ENCODE results near the gene ARHGAP32.

ARHGAP32 gene

GRCh38 chr11:129117595-129118350, 74.4 kb downstream of the ARHGAP32 start:
- in situ Hi-C loops (cut with MboI; ENCODE audit: low sequenced_read_pairs) = loop anchor here (25.0 kb wide), 1 partner anchor 220 kb away; no protein-coding TSS in a partner anchor

DNA sequence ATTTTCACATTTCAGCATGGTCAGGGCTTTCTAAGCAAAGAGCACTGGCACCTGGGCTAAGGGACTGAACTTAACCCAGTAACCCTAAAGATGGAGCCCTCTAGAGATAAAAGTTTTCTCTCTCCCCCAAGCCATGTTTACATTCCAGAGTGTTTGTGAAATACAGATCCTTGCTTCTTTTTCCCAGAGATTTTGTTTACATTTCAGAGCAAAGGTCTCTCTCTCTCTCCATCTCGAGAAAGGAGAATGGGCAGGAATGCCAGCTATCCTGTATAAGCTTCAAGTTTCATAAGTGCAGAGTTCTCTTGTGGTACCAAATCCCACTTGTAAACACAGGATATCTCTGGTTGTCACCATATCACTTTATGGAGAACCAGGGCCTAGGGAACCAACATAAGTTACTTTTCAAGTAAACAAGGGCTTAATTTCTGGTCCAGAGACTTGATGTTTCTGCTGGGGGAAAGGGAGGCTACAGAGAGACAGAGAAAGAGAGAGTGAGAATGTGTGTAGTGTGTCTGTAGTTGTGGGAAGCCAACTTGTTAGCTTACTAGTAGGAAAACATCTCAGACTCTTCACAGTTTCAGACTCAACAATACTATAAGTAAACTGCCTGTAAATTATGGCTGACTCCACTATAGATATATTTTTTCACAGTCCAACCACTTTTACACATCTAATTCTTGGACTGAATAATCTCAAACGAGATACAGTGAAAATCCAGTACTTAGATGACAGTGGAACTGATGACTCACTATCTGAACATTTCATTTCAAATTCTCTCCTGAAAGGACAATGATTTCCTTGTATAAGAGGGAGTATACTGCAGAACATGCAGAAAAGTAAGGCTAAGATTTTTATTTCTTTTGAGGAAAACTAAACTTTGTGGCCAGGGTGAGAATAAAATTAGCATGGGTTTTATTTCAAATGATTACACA, 76.2 kb downstream of the ARHGAP32 start:
- in situ Hi-C loops (cut with MboI; ENCODE audit: low sequenced_read_pairs) = loop anchor here (25.0 kb wide), 1 partner anchor 221 kb away; no protein-coding TSS in a partner anchor

DNA sequence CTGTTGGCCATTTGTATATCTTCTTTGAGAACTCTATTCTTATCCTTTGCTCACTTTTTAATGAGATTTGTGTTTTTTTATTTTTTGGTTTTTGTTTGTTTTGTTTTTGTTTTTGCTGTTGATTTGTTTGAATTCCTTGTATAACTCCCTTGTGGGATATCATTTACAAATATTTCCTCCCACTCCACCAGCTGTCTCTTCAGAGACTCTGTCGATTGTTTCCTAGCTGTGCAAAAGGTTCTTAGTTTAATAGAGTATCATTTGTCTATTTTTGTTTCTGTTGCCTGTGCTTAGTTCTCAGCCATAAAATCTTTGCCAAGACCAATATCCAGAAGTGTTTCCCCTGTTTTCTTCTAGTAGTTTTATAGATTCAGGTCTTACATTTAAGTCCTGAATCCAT, 82.4 kb downstream of the ARHGAP32 start:
- in situ Hi-C loops (cut with MboI; ENCODE audit: low sequenced_read_pairs) = loop anchor here (25.0 kb wide), 1 partner anchor 228 kb away; no protein-coding TSS in a partner anchor

- in situ Hi-C loops (cut with MboI; ENCODE audit: low sequenced_read_pairs) = loop anchor here (25.0 kb wide), 1 partner anchor 231 kb away; no protein-coding TSS in a partner anchor
Measured at GRCh38 chr11:129106788-129107187, 85.3 kb downstream of the ARHGAP32 start.

GRCh38 chr11:129102756-129103155, 89.4 kb downstream of the ARHGAP32 start:
- in situ Hi-C loops (cut with MboI; ENCODE audit: low sequenced_read_pairs) = loop anchor here (25.0 kb wide), 1 partner anchor 235 kb away; no protein-coding TSS in a partner anchor

DNA sequence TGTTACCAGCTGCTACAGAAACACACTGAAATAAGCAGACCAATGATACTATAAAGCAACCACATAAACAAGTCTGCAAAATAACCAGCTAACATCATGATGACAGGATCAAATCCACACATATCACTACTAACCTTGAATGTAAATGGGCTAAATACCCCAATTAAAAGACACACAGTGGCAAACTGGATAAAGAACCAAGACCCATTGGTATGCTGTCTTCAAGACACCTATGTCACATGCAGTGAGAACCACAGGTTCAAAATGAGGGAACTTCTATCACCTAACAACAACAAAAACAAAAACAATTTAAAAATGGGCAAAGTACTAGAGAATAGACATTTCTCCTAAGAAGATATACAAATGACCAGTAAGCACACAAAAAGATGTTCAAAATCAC, 89.9 kb downstream of the ARHGAP32 start:
- in situ Hi-C loops (cut with MboI; ENCODE audit: low sequenced_read_pairs) = loop anchor here (25.0 kb wide), 1 partner anchor 235 kb away; no protein-coding TSS in a partner anchor

- in situ Hi-C loops (cut with MboI; ENCODE audit: low sequenced_read_pairs) = no loop called here
Measured at GRCh38 chr11:129093283-129093682, 98.8 kb downstream of the ARHGAP32 start.

- in situ Hi-C loops (cut with MboI; ENCODE audit: low sequenced_read_pairs) = no loop called here
Measured at GRCh38 chr11:129090056-129090455, 102.1 kb downstream of the ARHGAP32 start.

- in situ Hi-C loops (cut with MboI; ENCODE audit: low sequenced_read_pairs) = no loop called here
Measured at GRCh38 chr11:129089279-129089678, 102.8 kb downstream of the ARHGAP32 start.

GRCh38 chr11:129086976-129087375, 105.1 kb downstream of the ARHGAP32 start:
- in situ Hi-C loops (cut with MboI; ENCODE audit: low sequenced_read_pairs) = no loop called here

GRCh38 chr11:129077191-129077590, 114.9 kb downstream of the ARHGAP32 start:
- in situ Hi-C loops (cut with MboI; ENCODE audit: low sequenced_read_pairs) = no loop called here

DNA sequence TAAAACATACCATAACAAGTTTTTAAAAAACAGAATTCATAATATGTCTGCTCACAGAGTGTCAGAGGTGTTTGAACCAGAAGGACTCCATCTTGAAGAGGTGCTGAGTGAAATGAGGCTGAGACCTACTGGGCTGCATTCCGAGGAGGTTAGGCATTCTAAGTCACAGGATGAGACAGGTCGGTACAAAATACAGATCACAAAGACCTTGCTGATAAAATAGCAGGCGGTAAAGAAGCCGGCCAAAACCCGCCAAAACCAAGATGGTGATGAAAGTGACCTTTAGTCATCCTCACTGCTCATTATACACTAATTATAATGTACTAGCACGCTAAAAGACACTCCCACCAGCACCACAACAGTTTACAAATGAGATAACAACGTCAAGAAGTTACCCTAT, 116.4 kb downstream of the ARHGAP32 start:
- in situ Hi-C loops (cut with MboI; ENCODE audit: low sequenced_read_pairs) = no loop called here

DNA sequence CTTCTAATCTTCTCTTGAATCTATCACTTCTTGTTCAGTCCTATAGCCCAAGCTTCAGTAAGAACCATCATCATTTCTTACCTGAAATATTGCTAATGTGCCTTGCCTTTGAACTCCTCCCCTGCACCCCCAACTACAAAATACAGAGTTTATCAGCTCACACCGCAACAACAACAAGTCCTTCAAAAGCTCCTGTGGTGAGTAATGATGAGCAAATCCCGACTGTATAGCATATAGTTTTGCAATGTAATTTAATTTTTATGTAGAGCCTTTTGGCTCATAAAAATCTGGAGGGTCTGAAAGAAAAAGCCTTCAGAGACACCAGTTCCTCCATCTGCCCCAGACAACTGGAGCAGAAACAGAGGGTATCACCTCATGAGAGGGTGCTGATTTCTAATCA, 124.7 kb downstream of the ARHGAP32 start:
- in situ Hi-C loops (cut with MboI; ENCODE audit: low sequenced_read_pairs) = no loop called here

- in situ Hi-C loops (cut with MboI; ENCODE audit: low sequenced_read_pairs) = no loop called here
Measured at GRCh38 chr11:129066229-129066628, 125.9 kb downstream of the ARHGAP32 start.

GRCh38 chr11:129063118-129063517, 129.0 kb downstream of the ARHGAP32 start:
- in situ Hi-C loops (cut with MboI; ENCODE audit: low sequenced_read_pairs) = no loop called here

DNA sequence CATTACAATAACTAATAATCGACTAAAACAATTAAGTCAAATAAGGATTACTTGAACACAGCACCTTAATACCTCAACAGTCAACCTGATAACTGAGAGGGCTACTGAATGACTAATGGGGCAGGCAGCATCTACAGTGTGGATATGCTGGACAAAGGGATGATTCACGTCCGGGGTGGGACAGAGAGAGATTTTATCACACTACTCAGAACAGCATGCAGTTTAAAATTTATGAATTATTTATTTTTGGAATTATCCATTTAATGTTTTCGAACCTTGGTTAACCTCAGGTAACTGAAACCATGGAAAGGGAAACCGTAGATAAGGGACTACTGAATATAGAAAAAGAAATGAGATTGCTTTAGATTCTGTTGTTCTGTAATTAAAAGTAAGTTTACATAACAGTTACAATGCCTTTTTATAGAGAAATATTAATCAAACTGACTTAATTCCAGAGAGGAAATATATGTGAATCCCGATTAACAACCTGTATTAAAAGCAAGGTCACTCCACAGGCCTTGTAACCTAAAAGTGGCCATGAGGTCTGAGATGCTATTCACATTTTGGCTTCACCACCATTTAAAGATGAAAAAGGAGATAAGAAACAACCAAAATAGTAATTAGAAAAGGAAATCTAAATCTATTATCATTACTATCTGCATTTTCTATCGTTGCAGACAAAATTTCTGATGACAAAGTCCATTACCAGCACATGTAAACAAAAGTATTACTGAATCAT, 130.5 kb downstream of the ARHGAP32 start:
- in situ Hi-C loops (cut with MboI; ENCODE audit: low sequenced_read_pairs) = no loop called here

DNA sequence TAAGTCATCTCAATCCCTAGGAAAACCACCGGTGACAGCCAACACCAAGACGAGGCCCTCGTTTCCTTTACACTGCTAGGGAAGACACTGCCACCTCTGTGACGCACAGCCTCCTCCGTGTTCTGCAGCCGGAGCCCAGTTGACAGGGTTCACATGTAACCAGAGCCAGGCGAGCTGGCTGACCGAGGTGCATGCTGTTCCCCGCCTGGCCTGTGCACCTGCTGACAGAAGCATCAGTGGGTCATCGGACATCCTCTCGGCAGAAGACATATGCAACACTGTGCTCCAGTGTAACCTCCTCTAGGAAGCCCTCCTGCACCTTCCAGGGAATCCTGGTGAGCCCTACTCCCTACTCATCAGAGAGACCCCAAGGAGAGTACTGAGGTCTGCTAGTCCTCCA, 135.2 kb downstream of the ARHGAP32 start:
- in situ Hi-C loops (cut with MboI; ENCODE audit: low sequenced_read_pairs) = no loop called here

DNA sequence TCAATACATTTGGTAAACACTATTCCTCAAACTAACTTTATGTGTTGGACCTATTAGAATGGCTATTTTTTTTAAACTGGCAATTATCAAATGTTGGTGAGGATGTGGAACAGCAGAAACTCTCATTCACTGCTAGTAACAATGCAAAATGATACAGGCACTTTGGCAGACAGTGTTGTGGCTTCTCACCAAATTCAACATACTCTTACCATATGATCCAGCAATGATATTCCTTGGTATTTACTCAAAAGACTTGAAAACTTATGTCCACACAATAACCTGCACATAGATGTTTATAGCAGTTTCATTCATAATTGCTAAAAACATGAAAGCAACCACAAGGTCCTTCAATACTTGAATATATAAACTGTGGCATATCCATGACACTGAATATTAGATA, 136.9 kb downstream of the ARHGAP32 start:
- in situ Hi-C loops (cut with MboI; ENCODE audit: low sequenced_read_pairs) = no loop called here

- in situ Hi-C loops (cut with MboI; ENCODE audit: low sequenced_read_pairs) = no loop called here
Measured at GRCh38 chr11:129048911-129049310, 143.2 kb downstream of the ARHGAP32 start.

- in situ Hi-C loops (cut with MboI; ENCODE audit: low sequenced_read_pairs) = no loop called here
Measured at GRCh38 chr11:129045150-129045549, 147.0 kb downstream of the ARHGAP32 start.

GRCh38 chr11:129042503-129042902, 149.6 kb downstream of the ARHGAP32 start:
- in situ Hi-C loops (cut with MboI; ENCODE audit: low sequenced_read_pairs) = no loop called here
